Vagina (tissue), 2 donors: ENCODE results near the gene MTHFSD.

ENCODE experiments used
- POLR2A ChIP-seq, 2 donors: fragments of 450-650 bp; IDR thresholded peaks; one replicate each; pipeline ENCODE4 v1.6.1; 2017; ENCODE audit warnings: antibody characterized with exemption in 2 of 2, mild to moderate bottlenecking in 2 of 2, moderate library complexity in 2 of 2
- TF ChIP-seq, protein P1 (sequence below), 3 experiments: fragments of 450-650 bp in 2 of 3; fragments of 200-600 bp in 1 of 3; sonication (generic) in 1 of 3; IDR thresholded peaks; one replicate each; pipeline ENCODE4 v1.5.1; 2017 to 2019; ENCODE audit warnings: antibody characterized with exemption in 3 of 3, mild to moderate bottlenecking in 2 of 3, moderate library complexity in 2 of 3

DNA sequence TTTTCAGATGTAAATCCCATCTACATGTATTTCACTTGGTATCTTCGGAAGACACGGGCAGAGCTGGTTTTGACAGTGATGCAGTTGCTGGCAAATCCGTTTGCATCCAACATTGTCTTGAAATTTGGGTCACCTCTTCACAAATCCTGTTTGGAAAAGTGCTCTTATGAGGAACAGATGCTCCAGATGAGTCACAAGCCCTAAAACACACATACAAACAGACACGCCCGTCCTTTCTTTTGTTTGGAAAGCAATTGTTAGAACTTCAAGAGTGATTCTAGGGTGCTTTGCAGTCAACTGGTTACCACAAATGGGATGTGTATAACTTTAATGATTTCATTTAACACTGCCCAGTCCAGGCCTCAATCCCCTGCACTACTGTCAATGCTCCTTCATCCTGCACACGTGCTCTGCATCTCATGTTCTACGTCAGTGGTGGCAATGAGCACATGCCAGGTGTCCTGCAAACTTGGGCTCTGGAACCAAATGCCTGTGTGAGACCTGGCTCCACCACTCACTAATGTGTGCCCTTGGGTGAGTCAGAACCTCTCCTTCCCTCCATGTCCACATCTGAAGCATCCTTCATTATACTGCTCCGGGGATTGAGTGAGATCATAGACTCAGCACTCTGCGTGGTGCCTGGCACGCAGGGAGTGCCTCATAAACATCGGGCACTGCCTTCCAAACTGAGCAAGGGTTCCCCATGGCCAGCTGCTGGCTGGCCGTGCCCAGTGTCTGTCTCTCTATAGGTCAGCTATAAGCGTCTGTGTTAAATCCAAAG lies 64.0 kb downstream of the MTHFSD start:
- TF ChIP-seq, protein P1, sequence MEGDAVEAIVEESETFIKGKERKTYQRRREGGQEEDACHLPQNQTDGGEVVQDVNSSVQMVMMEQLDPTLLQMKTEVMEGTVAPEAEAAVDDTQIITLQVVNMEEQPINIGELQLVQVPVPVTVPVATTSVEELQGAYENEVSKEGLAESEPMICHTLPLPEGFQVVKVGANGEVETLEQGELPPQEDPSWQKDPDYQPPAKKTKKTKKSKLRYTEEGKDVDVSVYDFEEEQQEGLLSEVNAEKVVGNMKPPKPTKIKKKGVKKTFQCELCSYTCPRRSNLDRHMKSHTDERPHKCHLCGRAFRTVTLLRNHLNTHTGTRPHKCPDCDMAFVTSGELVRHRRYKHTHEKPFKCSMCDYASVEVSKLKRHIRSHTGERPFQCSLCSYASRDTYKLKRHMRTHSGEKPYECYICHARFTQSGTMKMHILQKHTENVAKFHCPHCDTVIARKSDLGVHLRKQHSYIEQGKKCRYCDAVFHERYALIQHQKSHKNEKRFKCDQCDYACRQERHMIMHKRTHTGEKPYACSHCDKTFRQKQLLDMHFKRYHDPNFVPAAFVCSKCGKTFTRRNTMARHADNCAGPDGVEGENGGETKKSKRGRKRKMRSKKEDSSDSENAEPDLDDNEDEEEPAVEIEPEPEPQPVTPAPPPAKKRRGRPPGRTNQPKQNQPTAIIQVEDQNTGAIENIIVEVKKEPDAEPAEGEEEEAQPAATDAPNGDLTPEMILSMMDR (IDR thresholded peaks at IDR 0.05), result no peak
- TF ChIP-seq POLR2A (IDR thresholded peaks at IDR 0.05), result no peak
